Lower lobe of right lung (tissue), 2 donors: Measurements from ENCODE around the gene ZNF33B. TPM values are rescaled to one million over a fixed set of nuclear protein-coding genes. Genes with fewer than 3 reads are reported as not detected.
A peak's percentile ranks its signal among the peaks of the same experiment; 100 is the strongest.

ENCODE experiments used
- ATAC-seq, 2 donors: fragments of 200-7000 bp; cut with Tn5 transposase; one replicate each; pipeline ENCODE4 v1.9.1; 2020 to 2022; ENCODE audit warnings: mild to moderate bottlenecking in 2 of 2, moderate library complexity in 2 of 2
- DNase-seq: peaks from one replicate; pipeline ENCODE4 v3.0.0-alpha.2; 2020
- H3K27ac ChIP-seq: fragments of 200-600 bp; one replicate; pipeline ENCODE4 v1.8.0; 2022
- H3K27me3 ChIP-seq: fragments of 200-600 bp; one replicate; pipeline ENCODE4 v1.8.0; 2022; ENCODE audit warnings: low read depth
- H3K36me3 ChIP-seq: fragments of 200-600 bp; one replicate; pipeline ENCODE4 v1.8.0; 2022; ENCODE audit warnings: mild to moderate bottlenecking
- H3K4me1 ChIP-seq: fragments of 200-600 bp; one replicate; pipeline ENCODE4 v1.8.0; 2022
- H3K4me3 ChIP-seq: fragments of 200-600 bp; one replicate; pipeline ENCODE4 v1.8.0; 2022; ENCODE audit warnings: mild to moderate bottlenecking
- H3K9me3 ChIP-seq: fragments of 200-600 bp; one replicate; pipeline ENCODE4 v1.8.0; 2022
- intact Hi-C: fragments of 100-400 bp; cut with DNase I; formaldehyde crosslinking; loops from one replicate; pipeline ENCODE4 v1.11.0; 2022
- total RNA-seq: library from RNA; stranded (reverse); fragmentation: NEBNext Ultra II Directional; extraction: Animal tissue kit (Norgen Biotek cat#: 25700); gene quantifications from one replicate; pipeline ENCODE4 v1.2.1, GENCODE V29; 2021
- TF ChIP-seq, protein P1 (sequence below): fragments of 200-600 bp; IDR thresholded peaks from one replicate; pipeline ENCODE4 v1.8.0; 2022; ENCODE audit warnings: antibody characterized with exemption, mild to moderate bottlenecking
- donor health status: DM: no; HTN: yes; CAD: no; lungs with severe emphysema.

Gene ZNF33B
- total RNA-seq, 1 donor from 2014 or later = 33.5 TPM

DNA sequence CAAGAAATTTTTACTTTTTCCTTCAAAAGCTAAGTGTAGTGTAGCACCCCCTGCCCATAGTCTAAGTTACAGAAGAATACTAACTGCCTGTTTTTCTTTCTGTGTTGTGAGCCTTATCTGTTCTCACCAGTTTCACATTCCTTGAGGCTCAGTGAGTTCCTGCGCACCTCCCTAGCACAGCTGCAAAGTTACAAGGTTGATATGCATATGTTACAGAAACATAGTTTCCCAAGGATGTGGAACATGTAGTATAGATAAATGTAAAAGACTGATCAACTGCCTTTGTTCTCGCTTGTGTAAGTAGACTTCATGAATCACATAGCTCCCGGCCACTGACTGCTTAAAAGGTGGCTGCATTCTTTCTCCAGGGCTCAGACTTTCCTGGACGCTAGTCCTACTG is 6.7 kb upstream of the ZNF33B start:
- H3K4me1 ChIP-seq = no peaks in the 10 kb centered on the region
- intact Hi-C loops = no loop called here

DNA sequence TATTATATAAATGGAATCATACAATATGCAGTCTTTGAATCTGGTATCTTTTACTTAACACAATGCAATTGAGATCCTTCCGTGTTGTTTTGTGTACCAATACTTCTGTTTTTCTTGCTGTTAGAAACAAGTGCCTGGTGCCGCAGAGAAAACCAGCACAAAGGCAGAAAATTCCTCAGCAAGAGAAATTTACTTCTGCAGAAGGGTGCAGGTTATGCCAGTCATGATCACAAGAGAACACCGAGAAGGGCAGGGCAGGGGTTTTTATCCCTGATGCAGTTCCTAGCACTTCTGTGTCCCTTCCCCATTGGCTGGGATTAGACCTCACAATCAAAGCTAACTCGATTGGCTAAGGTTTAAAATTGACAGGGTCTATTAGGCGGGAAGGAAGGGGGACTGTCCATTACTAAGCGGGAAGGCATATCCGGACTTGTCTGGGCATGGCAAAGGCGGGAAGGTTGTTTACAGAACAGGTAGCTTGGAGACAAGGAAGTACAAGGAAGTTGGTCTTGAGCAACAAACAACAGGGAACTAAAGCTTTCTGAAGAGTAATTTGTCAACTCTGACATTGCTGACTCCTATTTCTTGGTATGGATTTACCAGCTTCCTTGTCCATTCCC is 2.4 kb upstream of the ZNF33B start:
- intact Hi-C loops = no loop called here
- H3K4me1 ChIP-seq = peaks cover 5% of the 10 kb centered on the region
- H3K27ac ChIP-seq = no peak overlapping the region
- no peak for ATAC-seq
- H3K4me3 ChIP-seq = no peak overlapping the region
- no peak for DNase-seq
- no peaks in the 10 kb centered on the region for H3K9me3 ChIP-seq
- H3K36me3 ChIP-seq = no peaks in the 10 kb centered on the region
- H3K27me3 ChIP-seq = no peaks in the 10 kb centered on the region
- TF ChIP-seq, protein P1, sequence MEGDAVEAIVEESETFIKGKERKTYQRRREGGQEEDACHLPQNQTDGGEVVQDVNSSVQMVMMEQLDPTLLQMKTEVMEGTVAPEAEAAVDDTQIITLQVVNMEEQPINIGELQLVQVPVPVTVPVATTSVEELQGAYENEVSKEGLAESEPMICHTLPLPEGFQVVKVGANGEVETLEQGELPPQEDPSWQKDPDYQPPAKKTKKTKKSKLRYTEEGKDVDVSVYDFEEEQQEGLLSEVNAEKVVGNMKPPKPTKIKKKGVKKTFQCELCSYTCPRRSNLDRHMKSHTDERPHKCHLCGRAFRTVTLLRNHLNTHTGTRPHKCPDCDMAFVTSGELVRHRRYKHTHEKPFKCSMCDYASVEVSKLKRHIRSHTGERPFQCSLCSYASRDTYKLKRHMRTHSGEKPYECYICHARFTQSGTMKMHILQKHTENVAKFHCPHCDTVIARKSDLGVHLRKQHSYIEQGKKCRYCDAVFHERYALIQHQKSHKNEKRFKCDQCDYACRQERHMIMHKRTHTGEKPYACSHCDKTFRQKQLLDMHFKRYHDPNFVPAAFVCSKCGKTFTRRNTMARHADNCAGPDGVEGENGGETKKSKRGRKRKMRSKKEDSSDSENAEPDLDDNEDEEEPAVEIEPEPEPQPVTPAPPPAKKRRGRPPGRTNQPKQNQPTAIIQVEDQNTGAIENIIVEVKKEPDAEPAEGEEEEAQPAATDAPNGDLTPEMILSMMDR = no peak

More for the DNA sequence above, 6.7 kb upstream of the ZNF33B start:
- Histone ChIP-seq H3K9me3 (no peaks in the 10 kb centered on the region), H3K36me3 (no peaks in the 10 kb centered on the region), H3K27me3 (no peaks in the 10 kb centered on the region), H3K27ac (no peak overlapping the region), H3K4me3 (no peak overlapping the region)
- no peak for ATAC-seq
- TF ChIP-seq, protein P1 = no peak
- no peak for DNase-seq

DNA sequence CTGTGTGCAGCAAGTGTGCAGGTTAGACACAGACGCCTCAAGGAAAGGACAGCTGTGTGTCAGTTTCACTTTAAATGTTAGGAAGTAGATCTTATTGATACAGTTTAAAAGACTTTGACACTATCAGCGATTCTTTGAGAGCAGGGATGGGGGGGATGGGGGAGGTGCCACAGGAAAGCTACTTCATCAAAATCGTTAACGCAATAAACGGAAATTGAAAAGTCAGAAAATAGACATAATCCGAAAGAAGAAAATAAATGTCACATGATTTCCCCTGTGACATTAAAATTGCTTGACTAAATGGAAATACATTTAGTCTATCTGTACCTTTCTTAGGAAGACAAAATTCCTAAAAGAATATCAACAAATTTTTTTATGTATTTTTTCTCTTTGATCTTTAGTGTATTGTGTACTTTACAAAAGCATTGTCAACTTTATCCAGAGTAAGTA is 476 bp upstream of the ZNF33B start:
- Histone ChIP-seq H3K27ac (peak overlapping the region; percentile 96), H3K27me3 (no peaks in the 10 kb centered on the region), H3K4me1 (peaks cover 5% of the 10 kb centered on the region), H3K4me3 (peak overlapping the region; percentile 85), H3K36me3 (peaks cover 7% of the 10 kb centered on the region), H3K9me3 (no peaks in the 10 kb centered on the region)
- DNase-seq (no peak), ATAC-seq (no peak)
- intact Hi-C loops = no loop called here
- TF ChIP-seq, protein P1 = no peak

DNA sequence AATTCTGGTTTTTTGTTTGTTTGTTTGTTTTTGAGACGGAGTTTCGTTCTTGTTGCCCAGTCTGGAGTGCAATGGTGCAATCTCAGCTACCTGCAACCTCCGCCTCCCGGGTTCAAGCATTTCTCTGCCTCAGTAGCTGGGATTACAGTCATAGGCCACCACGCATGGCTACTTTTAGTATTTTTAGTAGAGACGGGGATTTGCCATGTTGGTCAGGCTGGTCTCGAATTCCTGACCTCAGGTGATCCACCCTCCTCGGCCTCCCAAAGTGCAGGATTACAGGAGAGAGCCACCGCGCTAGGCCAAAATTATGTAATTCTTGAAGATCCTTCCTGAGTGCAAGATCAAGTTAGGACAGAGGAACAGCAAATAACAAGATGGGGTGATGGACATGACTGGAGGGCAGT is 719 bp downstream of the ZNF33B start:
- H3K4me3 ChIP-seq = peak overlapping the region; percentile 85
- H3K27ac ChIP-seq = peak overlapping the region; percentile 96
- H3K27me3 ChIP-seq = no peaks in the 10 kb centered on the region
- ATAC-seq = peak in 1 of 2 donors; percentile 41
- no peak for DNase-seq
- H3K4me1 ChIP-seq = peaks cover 5% of the 10 kb centered on the region
- intact Hi-C loops = no loop called here
- no peaks in the 10 kb centered on the region for H3K9me3 ChIP-seq
- TF ChIP-seq, protein P1 = no peak
- H3K36me3 ChIP-seq = peaks cover 15% of the 10 kb centered on the region

DNA sequence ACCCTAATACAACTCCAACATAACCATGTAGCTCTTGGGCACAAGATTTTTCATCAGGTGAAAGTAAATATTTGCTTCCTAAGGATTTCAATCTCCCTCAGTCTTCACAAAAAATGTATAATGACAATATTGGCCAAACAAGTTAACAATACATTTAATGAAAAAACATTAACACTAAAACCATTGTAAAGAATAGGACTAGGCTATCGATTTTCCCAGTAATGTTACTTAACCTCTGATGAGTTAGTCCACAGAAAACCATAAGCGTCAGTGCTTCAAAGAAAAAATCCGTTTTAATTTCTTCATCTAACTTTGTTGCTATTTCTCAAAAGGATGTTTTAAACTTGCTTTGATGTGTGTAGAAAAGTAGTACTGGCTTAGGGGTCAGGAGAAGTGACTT is 1.2 kb downstream of the ZNF33B start:
- peaks cover 20% of the 10 kb centered on the region for H3K36me3 ChIP-seq
- no peaks in the 10 kb centered on the region for H3K27me3 ChIP-seq
- TF ChIP-seq, protein P1 = no peak
- intact Hi-C loops = no loop called here
- H3K4me3 ChIP-seq = peak overlapping the region; percentile 85
- DNase-seq = no peak
- no peak for ATAC-seq
- H3K4me1 ChIP-seq = peaks cover 5% of the 10 kb centered on the region
- H3K27ac ChIP-seq = peak overlapping the region; percentile 96
- no peaks in the 10 kb centered on the region for H3K9me3 ChIP-seq
